GM12872 (cell line): Measurements from ENCODE around the gene ARPP19.

ENCODE experiments used
- CTCF ChIP-seq: IDR thresholded peaks from 3 replicates; pipeline ENCODE4 v1.5.1; 2011; ENCODE audit warnings: low read depth, mild to moderate bottlenecking, low read length, moderate library complexity; ENCODE audit not compliant: insufficient read depth

The ARPP19 gene

GRCh38 chr15:52568601-52569585, at the start of gene ARPP19:
TSS of gene ARPP19 (minus strand) at chr15:52569030. CDS start at chr15:52568892, 138 bp downstream.
- 0 out of 3 replicates have a peak, but pooled peaks have one; percentile 22 for TF ChIP-seq CTCF

- no peak for TF ChIP-seq CTCF
Observed at GRCh38 chr15:52617026-52617425, 48.2 kb upstream of the ARPP19 start.

- no peak for TF ChIP-seq CTCF
Observed at GRCh38 chr15:52615302-52615701, 46.5 kb upstream of the ARPP19 start.

- TF ChIP-seq CTCF = no peak
Observed at GRCh38 chr15:52609593-52609992, 40.8 kb upstream of the ARPP19 start.

GRCh38 chr15:52584414-52584813, 15.6 kb upstream of the ARPP19 start:
- no peak for TF ChIP-seq CTCF

- no peak for TF ChIP-seq CTCF
Observed at GRCh38 chr15:52579852-52580251, 11.0 kb upstream of the ARPP19 start.

GRCh38 chr15:52576692-52577091, 7.9 kb upstream of the ARPP19 start:
- no peak for TF ChIP-seq CTCF
